Measurements from ENCODE around the gene SGK1.
"Not testable (repeated sequence)": the region's sequence is repeated elsewhere in the genome, so short reads cannot be mapped to it uniquely, and the experiment has no call there.

Gene SGK1

GRCh38 chr6:134326192-134326591 is 8.3 kb upstream of the SGK1 start:
- not testable (repeated sequence) for DNase-seq (ENCODE audit: low read depth)

- no peak for DNase-seq (ENCODE audit: low read depth)
These were observed 6.9 kb upstream of the SGK1 start for GRCh38 chr6:134324766-134325165.

- DNase-seq (ENCODE audit: low read depth), result no peak
These were observed 6.2 kb upstream of the SGK1 start for GRCh38 chr6:134324141-134324540.

GRCh38 chr6:134323698-134324097 is 5.8 kb upstream of the SGK1 start:
- no peak for DNase-seq (ENCODE audit: low read depth)

- no peak for DNase-seq (ENCODE audit: low read depth)
These were observed 5.4 kb upstream of the SGK1 start for GRCh38 chr6:134323294-134323693.

- no peak for DNase-seq (ENCODE audit: low read depth)
These were observed 4.3 kb upstream of the SGK1 start for GRCh38 chr6:134322216-134322615.

- no peak for DNase-seq (ENCODE audit: low read depth)
These were observed 3.3 kb upstream of the SGK1 start for GRCh38 chr6:134321246-134321645.

GRCh38 chr6:134319686-134320085 is 1.8 kb upstream of the SGK1 start:
- not testable (repeated sequence) for DNase-seq (ENCODE audit: low read depth)

GRCh38 chr6:134318974-134319281 is 1.0 kb upstream of the SGK1 start:
- no peak for DNase-seq (ENCODE audit: low read depth)

- DNase-seq (ENCODE audit: low read depth), result no peak
These were observed 493 bp upstream of the SGK1 start for GRCh38 chr6:134318236-134318973.

GRCh38 chr6:134316733-134317431 is 1.0 kb downstream of the SGK1 start:
- no peak for DNase-seq (ENCODE audit: low read depth)

GRCh38 chr6:134315974-134316441 is 1.9 kb downstream of the SGK1 start:
- DNase-seq (ENCODE audit: low read depth), result no peak

- DNase-seq (ENCODE audit: low read depth), result no peak
These were observed 2.7 kb downstream of the SGK1 start for GRCh38 chr6:134315189-134315588.

GRCh38 chr6:134314006-134314821 is 3.7 kb downstream of the SGK1 start:
- no peak for DNase-seq (ENCODE audit: low read depth)

GRCh38 chr6:134312038-134312660 is 5.8 kb downstream of the SGK1 start:
- DNase-seq (ENCODE audit: low read depth), result no peak

GRCh38 chr6:134310817-134311216 is 7.1 kb downstream of the SGK1 start:
- DNase-seq (ENCODE audit: low read depth), result no peak

GRCh38 chr6:134309983-134310605 is 7.8 kb downstream of the SGK1 start:
- no peak for DNase-seq (ENCODE audit: low read depth)

GRCh38 chr6:134309227-134309626 is 8.7 kb downstream of the SGK1 start:
- DNase-seq (ENCODE audit: low read depth), result no peak

- no peak for DNase-seq (ENCODE audit: low read depth)
These were observed 9.1 kb downstream of the SGK1 start for GRCh38 chr6:134308800-134309199.

- no peak for DNase-seq (ENCODE audit: low read depth)
These were observed 10.0 kb downstream of the SGK1 start for GRCh38 chr6:134307870-134308269.

- DNase-seq (ENCODE audit: low read depth), result no peak
These were observed 10.8 kb downstream of the SGK1 start for GRCh38 chr6:134307075-134307474.

- DNase-seq (ENCODE audit: low read depth), result not testable (repeated sequence)
These were observed 13.5 kb downstream of the SGK1 start for GRCh38 chr6:134304381-134304780.

All from CMK (cell line).